HG03575 (cell line): ENCODE results near the gene RAPGEF5.

Experiments used
- ATAC-seq: cut with Tn5 transposase; IDR thresholded peaks from one replicate; pipeline ENCODE4 v1.9.1; 2021; ENCODE audit not compliant: unreplicated experiment, insufficient number of reproducible peaks, low FRiP score; ENCODE audit errors: extremely low read depth

Gene RAPGEF5

GRCh38 chr7:22124941-22125340 is 232.0 kb downstream of the RAPGEF5 start:
- ATAC-seq: no peak

DNA sequence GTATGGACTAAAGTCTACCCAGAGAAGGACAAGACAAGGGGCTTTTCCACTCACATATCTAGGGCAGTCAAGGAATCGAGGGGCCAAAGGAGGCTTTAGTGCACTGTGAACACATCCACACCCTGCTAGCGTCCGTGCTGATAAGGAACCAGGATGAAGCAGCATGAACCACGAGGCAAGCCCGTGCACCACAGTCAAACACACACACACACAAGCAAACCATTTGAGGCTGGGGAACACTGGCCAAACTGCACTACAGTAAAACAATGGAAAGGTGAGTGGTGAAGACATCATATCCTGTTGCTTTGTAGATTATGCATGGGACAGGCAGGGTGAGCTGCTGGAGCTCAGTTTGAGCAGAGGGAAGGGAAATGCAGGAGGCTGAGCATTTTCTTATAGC is 233.8 kb downstream of the RAPGEF5 start:
- no peak for ATAC-seq

- ATAC-seq: no peak
Observed at GRCh38 chr7:22121702-22122474, 235.1 kb downstream of the RAPGEF5 start.

DNA sequence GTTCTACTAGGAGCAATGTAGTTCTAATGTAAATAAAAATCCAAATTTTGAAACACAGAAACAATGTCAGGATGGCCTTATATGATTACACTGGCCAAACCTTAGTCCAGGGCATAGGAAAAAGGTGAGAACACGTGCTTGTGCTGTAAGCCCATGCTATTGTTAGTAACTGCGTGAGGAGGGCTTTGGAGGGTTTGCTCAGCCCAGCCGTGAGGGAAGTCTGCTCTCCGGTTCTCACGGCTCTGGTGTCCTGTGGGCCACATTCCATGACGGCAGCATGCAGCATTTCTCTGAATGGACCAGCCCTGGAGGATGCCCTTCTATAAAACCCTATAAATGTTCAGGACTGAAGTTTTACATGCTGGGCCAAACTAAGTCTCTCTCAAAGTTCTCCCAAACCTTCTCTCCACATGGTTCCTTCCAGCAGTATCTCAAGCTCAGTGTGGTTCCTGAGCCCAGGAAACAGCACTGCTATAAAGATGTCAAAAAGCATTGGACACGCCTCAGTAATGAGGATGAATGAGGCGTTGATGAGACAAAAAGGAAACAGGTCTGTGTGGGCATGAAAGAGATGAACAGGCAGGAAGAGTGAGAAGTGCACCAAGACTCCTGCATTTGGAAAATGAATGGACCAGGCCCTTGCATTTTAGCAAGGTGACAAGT is 236.4 kb downstream of the RAPGEF5 start:
- ATAC-seq: no peak

GRCh38 chr7:22117222-22117621 is 239.7 kb downstream of the RAPGEF5 start:
- ATAC-seq: no peak

- ATAC-seq: no peak
Observed at GRCh38 chr7:22116451-22117030, 240.4 kb downstream of the RAPGEF5 start.

GRCh38 chr7:22115689-22116088 is 241.3 kb downstream of the RAPGEF5 start:
- no peak for ATAC-seq

- ATAC-seq: no peak
Observed at GRCh38 chr7:22114440-22114981, 242.4 kb downstream of the RAPGEF5 start.

DNA sequence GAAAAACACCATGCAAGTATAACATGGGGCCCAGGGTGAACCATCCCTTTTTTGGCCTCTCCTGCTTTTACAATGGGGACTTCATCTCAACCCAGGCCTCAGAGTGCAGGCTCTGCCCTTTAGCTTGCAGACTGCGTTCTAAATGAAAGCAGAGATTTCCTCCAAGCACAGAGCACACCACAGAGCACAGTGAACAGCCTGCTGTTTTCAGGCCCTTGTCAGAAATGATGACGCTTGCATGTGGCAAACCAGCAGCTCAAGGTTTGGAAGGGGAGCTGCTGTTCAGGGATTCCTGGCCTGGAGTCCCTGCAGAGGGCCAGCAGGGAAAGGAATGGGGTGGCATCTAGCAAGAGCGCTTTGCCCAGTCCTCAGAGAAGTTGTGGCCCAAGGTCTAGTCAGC is 243.9 kb downstream of the RAPGEF5 start:
- ATAC-seq: no peak

DNA sequence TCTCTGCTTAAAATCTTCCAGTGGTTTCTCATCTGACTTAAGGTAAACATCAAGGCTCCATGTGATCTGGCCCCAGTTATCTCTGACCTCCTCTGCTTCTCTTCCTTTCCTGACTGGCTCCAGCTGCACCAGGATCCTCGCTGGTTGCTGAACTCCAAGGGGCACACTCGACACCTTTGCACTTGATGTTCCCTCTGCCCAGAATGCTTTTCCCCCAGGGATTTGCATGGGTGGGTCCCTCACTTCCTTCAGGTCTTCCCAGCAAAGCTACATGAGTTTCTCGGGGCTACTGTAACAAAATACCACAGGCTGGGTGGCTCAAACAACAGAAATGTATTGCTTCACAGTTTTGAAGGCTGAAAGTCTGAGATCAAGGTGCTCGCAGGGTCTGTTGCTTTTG is 245.3 kb downstream of the RAPGEF5 start:
- no peak for ATAC-seq

- ATAC-seq: no peak
Observed at GRCh38 chr7:22110881-22111280, 246.1 kb downstream of the RAPGEF5 start.

GRCh38 chr7:22110227-22110839 is 246.6 kb downstream of the RAPGEF5 start:
- no peak for ATAC-seq

GRCh38 chr7:22109761-22110160 is 247.2 kb downstream of the RAPGEF5 start:
- no peak for ATAC-seq

- ATAC-seq: no peak
Observed at GRCh38 chr7:22108151-22108845, 248.7 kb downstream of the RAPGEF5 start.

GRCh38 chr7:22105550-22105949 is 251.4 kb downstream of the RAPGEF5 start:
- ATAC-seq: no peak

GRCh38 chr7:22094413-22095342 is 262.3 kb downstream of the RAPGEF5 start:
- ATAC-seq: no peak

- no peak for ATAC-seq
Observed at GRCh38 chr7:22093936-22094335, 263.0 kb downstream of the RAPGEF5 start.

GRCh38 chr7:22093001-22093400 is 264.0 kb downstream of the RAPGEF5 start:
- ATAC-seq: no peak
